ENCODE data around the gene GCNT2.
"Not testable (repeated sequence)": the region's sequence is repeated elsewhere in the genome, so short reads cannot be mapped to it uniquely, and the experiment has no call there.

Gene GCNT2

GRCh38 chr6:10660431-10661191, 139.5 kb downstream of the GCNT2 start:
- not testable (repeated sequence) for DNase-seq (ENCODE audit: low read depth in 3 of 3)

GRCh38 chr6:10662207-10662606, 141.1 kb downstream of the GCNT2 start:
- no peak for DNase-seq (ENCODE audit: low read depth in 3 of 3)

GRCh38 chr6:10662742-10663141, 141.6 kb downstream of the GCNT2 start:
- DNase-seq (ENCODE audit: low read depth in 3 of 3): no peak

- not testable (repeated sequence) for DNase-seq (ENCODE audit: low read depth in 3 of 3)
These were observed 144.4 kb downstream of the GCNT2 start for GRCh38 chr6:10665595-10665994.

GRCh38 chr6:10668126-10668917, 147.2 kb downstream of the GCNT2 start:
- no peak for DNase-seq (ENCODE audit: low read depth in 3 of 3)

- no peak for DNase-seq (ENCODE audit: low read depth in 3 of 3)
These were observed 155.3 kb downstream of the GCNT2 start for GRCh38 chr6:10676403-10676802.

- DNase-seq (ENCODE audit: low read depth in 3 of 3): no peak
These were observed 157.3 kb downstream of the GCNT2 start for GRCh38 chr6:10678456-10678855.
